Calu3 (cell line): ENCODE measurements around the gene SP1. TPM values are rescaled to one million over a fixed set of nuclear protein-coding genes. Genes with fewer than 3 reads are reported as not detected.
A peak's percentile ranks its signal among the peaks of the same experiment; 100 is the strongest.

Experiments
- BruUV-seq: library from RNA; stranded (reverse); fragments of 400-500 nt; replicated peaks from 2 replicates; lab custom pipeline; 2021; lab: Mats Ljungman, UMichigan
- CTCF ChIA-PET: fragments of 300-600 bp; sonication (Branson Sonifier 250); formaldehyde crosslinking; loops from one replicate; lab custom pipeline; 2022; ENCODE audit warnings: antibody characterized with exemption; lab: Charles Lee
- DNase-seq: peaks from one replicate; pipeline ENCODE4 v3.0.0; 2022
- H3K27ac Mint-ChIP-seq: one replicate; pipeline ENCODE4 v1.8.0; 2022; ENCODE audit warnings: mixed read lengths; ENCODE audit not compliant: unreplicated experiment
- H3K27me3 Mint-ChIP-seq: one replicate; pipeline ENCODE4 v1.8.0; 2022; ENCODE audit warnings: mixed read lengths; ENCODE audit not compliant: unreplicated experiment
- H3K36me3 Mint-ChIP-seq: one replicate; pipeline ENCODE4 v1.8.0; 2022; ENCODE audit warnings: mild to moderate bottlenecking, moderate library complexity, mixed read lengths; ENCODE audit not compliant: insufficient read depth, unreplicated experiment
- H3K4me1 Mint-ChIP-seq: one replicate; pipeline ENCODE4 v1.8.0; 2022; ENCODE audit warnings: mild to moderate bottlenecking, low read depth, mixed read lengths; ENCODE audit not compliant: unreplicated experiment
- H3K4me3 Mint-ChIP-seq: one replicate; pipeline ENCODE4 v1.8.0; 2022; ENCODE audit warnings: mild to moderate bottlenecking, low read depth, moderate library complexity, mixed read lengths; ENCODE audit not compliant: unreplicated experiment
- H3K9me3 Mint-ChIP-seq: one replicate; pipeline ENCODE4 v1.8.0; 2022; ENCODE audit warnings: low read depth, mixed read lengths; ENCODE audit not compliant: unreplicated experiment
- CTCF ChIP-seq: fragments of 200-600 bp; IDR thresholded peaks from one replicate; pipeline ENCODE4 v1.8.0; 2022; ENCODE audit warnings: antibody characterized with exemption; ENCODE audit not compliant: unreplicated experiment
- intact Hi-C: fragments of 100-400 bp; cut with micrococcal nuclease; formaldehyde crosslinking; loops from one replicate; pipeline ENCODE4 v1.10.0; 2022; ENCODE audit not compliant: unreplicated experiment
- total RNA-seq: library from RNA; stranded (reverse); gene quantifications from 2 replicates; pipeline ENCODE4 v1.2.3, GENCODE V29; 2022

The SP1 gene
- total RNA-seq, 1 experiment from 2014 or later: 58.0 TPM

- no peaks in the 10 kb centered on the region for H3K4me1 Mint-ChIP-seq
- H3K9me3 Mint-ChIP-seq: no peaks in the 10 kb centered on the region
- peaks cover 42% of the 10 kb centered on the region for H3K27me3 Mint-ChIP-seq
- TF ChIP-seq CTCF: no peak
- H3K27ac Mint-ChIP-seq: no peak overlapping the region
- intact Hi-C loops: no loop called here
- H3K36me3 Mint-ChIP-seq: peaks cover 6% of the 10 kb centered on the region
- CTCF ChIA-PET: no interaction called here
- no TSS peak for BruUV-seq
- DNase-seq: no peak
- H3K4me3 Mint-ChIP-seq: no peak overlapping the region
These were observed 33.5 kb upstream of the SP1 start for GRCh38 chr12:53346491-53346890.

DNA sequence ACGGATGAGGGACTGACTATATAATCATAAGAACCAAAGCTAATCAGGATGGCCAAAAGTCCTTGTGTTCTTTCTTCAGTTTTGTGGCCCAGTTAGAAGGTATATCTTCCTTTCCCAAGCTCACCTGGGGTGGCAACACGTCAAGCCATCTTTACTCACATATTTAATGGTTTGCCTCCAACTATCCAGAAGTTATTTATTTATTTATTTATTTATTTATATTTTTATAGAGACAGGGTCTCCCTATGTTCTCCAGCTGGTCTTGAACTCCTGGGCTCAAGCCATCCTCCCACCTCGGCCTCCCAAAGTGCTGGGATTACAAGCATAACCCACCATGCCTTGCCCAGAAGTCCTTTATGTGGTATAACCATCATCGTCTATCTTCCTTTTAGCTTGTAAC lies 32.1 kb upstream of the SP1 start:
- H3K36me3 Mint-ChIP-seq: peaks cover 6% of the 10 kb centered on the region
- intact Hi-C loops: no loop called here
- CTCF ChIA-PET: interaction anchor here (1.3 to 1.5 kb wide), 2 partner anchors 22 to 74 kb away, joined by 4 read pairs; no protein-coding TSS in a partner anchor
- TF ChIP-seq CTCF: no peak
- BruUV-seq: no TSS peak
- H3K4me1 Mint-ChIP-seq: peaks cover 7% of the 10 kb centered on the region
- H3K4me3 Mint-ChIP-seq: no peak overlapping the region
- no peak for DNase-seq
- no peak overlapping the region for H3K27ac Mint-ChIP-seq
- H3K9me3 Mint-ChIP-seq: no peaks in the 10 kb centered on the region
- peaks cover 28% of the 10 kb centered on the region for H3K27me3 Mint-ChIP-seq

DNA sequence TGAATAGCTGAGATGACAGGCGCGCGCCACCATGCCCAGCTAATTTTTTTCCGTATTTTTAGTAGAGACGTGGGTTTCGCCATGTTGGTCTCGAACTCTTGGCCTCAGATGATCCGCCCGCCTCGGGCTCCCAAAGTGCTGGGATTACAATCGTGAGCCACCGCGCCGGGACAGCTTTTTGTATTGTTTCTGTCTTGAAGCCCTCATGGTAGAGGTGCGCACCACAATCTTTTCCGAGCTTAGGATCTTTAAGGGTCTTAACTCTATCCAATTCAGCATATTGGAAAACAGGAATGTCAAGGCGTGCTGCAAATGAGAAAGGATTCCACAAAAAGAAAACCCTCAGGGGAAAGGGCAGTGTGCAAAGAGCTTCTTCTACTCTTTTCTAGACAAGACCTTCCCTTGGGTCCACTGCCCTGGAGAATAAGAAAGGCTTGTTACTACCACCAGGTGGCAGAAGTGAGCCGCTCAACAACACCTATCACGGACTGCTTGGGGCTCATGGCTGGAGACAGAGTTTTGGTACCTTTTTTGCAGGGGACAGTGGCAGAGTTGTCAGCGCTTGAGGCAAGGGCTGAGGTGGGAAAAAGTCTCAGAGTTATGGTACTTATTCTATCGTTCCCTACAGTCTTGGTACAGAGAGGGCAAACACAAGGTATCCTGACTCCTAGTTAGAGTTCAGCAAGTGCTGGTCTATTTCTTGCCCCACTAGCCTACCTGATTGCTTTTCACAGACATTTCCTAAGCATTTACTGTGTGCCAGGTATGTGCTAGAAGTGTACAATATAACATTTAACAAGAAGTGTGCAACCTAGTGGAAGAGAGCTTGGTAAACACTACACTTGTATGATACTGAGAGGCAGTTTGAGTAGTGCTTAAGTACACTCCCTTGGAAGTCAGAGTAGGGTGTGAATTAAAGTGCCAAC lies 27.4 kb upstream of the SP1 start:
- Mint-ChIP-seq H3K4me1 (peaks cover 9% of the 10 kb centered on the region), H3K4me3 (no peak overlapping the region), H3K9me3 (no peaks in the 10 kb centered on the region), H3K27me3 (no peaks in the 10 kb centered on the region), H3K27ac (no peak overlapping the region), H3K36me3 (no peaks in the 10 kb centered on the region)
- CTCF ChIA-PET: interaction anchor here (0.5 to 3.1 kb wide), 13 partner anchors 16 to 156 kb away, joined by 3 to 46 read pairs (median 5); partner anchors contain the start of genes AAAS, AMHR2 and SP1
- DNase-seq: peak; percentile 76
- BruUV-seq: no TSS peak
- intact Hi-C loops: loop anchor here (1.0 to 2.0 kb wide), 2 partner anchors 28 to 69 kb away; partner anchors contain the start of gene SP1
- peak; percentile 49 for TF ChIP-seq CTCF

DNA sequence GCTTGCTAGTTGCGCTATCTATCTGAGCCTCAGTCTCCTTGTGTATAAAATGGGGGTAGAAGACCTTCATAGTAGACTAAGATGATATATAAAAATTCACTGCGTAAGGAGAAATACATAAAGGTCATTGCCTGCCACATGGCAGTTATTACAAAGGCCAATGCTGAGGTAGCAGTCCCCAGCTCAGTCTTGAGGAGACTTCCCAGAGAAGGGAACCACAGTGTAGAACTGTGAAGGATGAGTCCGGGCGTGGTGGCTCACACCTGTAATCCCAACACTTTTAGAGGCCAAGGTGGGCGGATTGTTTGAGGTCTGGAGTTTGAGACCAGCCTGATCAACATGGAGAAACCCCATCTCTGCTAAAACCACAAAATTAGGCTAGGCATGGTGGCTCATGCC lies 26.7 kb upstream of the SP1 start:
- no peak overlapping the region for H3K27ac Mint-ChIP-seq
- H3K27me3 Mint-ChIP-seq: no peaks in the 10 kb centered on the region
- BruUV-seq: no TSS peak
- no peak for DNase-seq
- H3K9me3 Mint-ChIP-seq: no peaks in the 10 kb centered on the region
- intact Hi-C loops: loop anchor here (2.0 kb wide), 1 partner anchor 28 kb away; the partner anchor contains the start of gene SP1
- CTCF ChIA-PET: interaction anchor here (1.5 to 3.1 kb wide), 3 partner anchors 26 to 68 kb away, joined by 6 to 46 read pairs (median 19); partner anchors contain the start of gene SP1
- peaks cover 9% of the 10 kb centered on the region for H3K4me1 Mint-ChIP-seq
- H3K4me3 Mint-ChIP-seq: no peak overlapping the region
- TF ChIP-seq CTCF: no peak
- H3K36me3 Mint-ChIP-seq: no peaks in the 10 kb centered on the region
